HG03280 (cell line): Measurements from ENCODE around the gene FTO.

Source experiments
- ATAC-seq: cut with Tn5 transposase; IDR thresholded peaks from one replicate; pipeline ENCODE4 v1.9.1; 2021; ENCODE audit warnings: mild to moderate bottlenecking, moderate library complexity; ENCODE audit not compliant: unreplicated experiment

The FTO gene

GRCh38 chr16:54191592-54191991 is 487.6 kb downstream of the FTO start:
- no peak for ATAC-seq

GRCh38 chr16:54193013-54193664 is 489.2 kb downstream of the FTO start:
- ATAC-seq: no peak

GRCh38 chr16:54193665-54194333 is 489.8 kb downstream of the FTO start:
- peak; percentile 85 for ATAC-seq

GRCh38 chr16:54194334-54194743 is 490.4 kb downstream of the FTO start:
- no peak for ATAC-seq

GRCh38 chr16:54197758-54198157 is 493.8 kb downstream of the FTO start:
- no peak for ATAC-seq

GRCh38 chr16:54199487-54200160 is 495.7 kb downstream of the FTO start:
- no peak for ATAC-seq

GRCh38 chr16:54200161-54200534 is 496.2 kb downstream of the FTO start:
- no peak for ATAC-seq

GRCh38 chr16:54200720-54201119 is 496.8 kb downstream of the FTO start:
- no peak for ATAC-seq

GRCh38 chr16:54201200-54201599 is 497.2 kb downstream of the FTO start:
- no peak for ATAC-seq
